22Rv1 (cell line): ENCODE data around the gene ZSCAN1.

Experiments used
- ZFX ChIP-seq: fragments of 450-650 bp; IDR thresholded peaks from 2 replicates; pipeline ENCODE4 v1.6.1; 2017; ENCODE audit warnings: antibody characterized with exemption, borderline replicate concordance
- TF ChIP-seq, protein P1 (sequence below): fragments of 450-650 bp; IDR thresholded peaks from 2 replicates; pipeline ENCODE4 v1.5.1; 2017; ENCODE audit warnings: mild to moderate bottlenecking

DNA sequence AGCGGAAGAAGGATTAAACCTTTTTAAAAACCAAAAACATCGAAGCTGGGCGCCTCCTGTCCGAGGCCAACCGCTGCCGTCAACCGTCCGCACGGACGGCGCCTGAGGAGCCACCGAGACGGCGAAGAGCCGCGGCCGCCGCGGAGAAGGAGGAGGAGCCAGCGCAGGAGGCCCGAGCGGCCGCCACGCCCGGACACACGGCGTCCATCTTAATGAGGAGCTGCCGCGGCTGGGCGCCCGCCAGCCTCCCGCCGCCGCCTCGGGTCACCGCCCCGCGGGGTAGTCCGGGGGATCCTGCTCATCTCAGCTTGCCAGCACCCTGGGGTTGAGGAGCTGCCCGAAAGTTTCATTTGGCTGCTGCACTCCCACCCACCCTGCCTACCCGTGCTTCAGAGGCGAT, 10.6 kb downstream of the ZSCAN1 start:
- TF ChIP-seq, protein P1, sequence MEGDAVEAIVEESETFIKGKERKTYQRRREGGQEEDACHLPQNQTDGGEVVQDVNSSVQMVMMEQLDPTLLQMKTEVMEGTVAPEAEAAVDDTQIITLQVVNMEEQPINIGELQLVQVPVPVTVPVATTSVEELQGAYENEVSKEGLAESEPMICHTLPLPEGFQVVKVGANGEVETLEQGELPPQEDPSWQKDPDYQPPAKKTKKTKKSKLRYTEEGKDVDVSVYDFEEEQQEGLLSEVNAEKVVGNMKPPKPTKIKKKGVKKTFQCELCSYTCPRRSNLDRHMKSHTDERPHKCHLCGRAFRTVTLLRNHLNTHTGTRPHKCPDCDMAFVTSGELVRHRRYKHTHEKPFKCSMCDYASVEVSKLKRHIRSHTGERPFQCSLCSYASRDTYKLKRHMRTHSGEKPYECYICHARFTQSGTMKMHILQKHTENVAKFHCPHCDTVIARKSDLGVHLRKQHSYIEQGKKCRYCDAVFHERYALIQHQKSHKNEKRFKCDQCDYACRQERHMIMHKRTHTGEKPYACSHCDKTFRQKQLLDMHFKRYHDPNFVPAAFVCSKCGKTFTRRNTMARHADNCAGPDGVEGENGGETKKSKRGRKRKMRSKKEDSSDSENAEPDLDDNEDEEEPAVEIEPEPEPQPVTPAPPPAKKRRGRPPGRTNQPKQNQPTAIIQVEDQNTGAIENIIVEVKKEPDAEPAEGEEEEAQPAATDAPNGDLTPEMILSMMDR, result no peak
- TF ChIP-seq ZFX, result no peak
